ENCODE data around the gene MUC4.
"Not testable (repeated sequence)": the region's sequence is repeated elsewhere in the genome, so short reads cannot be mapped to it uniquely, and the experiment has no call there.

MUC4 gene

GRCh38 chr3:195773956-195774537 lies 37.7 kb downstream of the MUC4 start:
- no peak for DNase-seq

- DNase-seq: no peak
Observed at GRCh38 chr3:195771646-195772300, 40.0 kb downstream of the MUC4 start.

GRCh38 chr3:195770841-195771645 lies 40.7 kb downstream of the MUC4 start:
- not testable (repeated sequence) for DNase-seq

- no peak for DNase-seq
Observed at GRCh38 chr3:195770081-195770840, 41.5 kb downstream of the MUC4 start.

- DNase-seq: no peak
Observed at GRCh38 chr3:195769551-195769950, 42.2 kb downstream of the MUC4 start.

GRCh38 chr3:195768831-195769303 lies 42.9 kb downstream of the MUC4 start:
- peak; percentile 16 for DNase-seq

GRCh38 chr3:195768414-195768813 lies 43.3 kb downstream of the MUC4 start:
- DNase-seq: no peak

- no peak for DNase-seq
Observed at GRCh38 chr3:195767792-195768191, 43.9 kb downstream of the MUC4 start.

- no peak for DNase-seq
Observed at GRCh38 chr3:195766671-195767070, 45.1 kb downstream of the MUC4 start.

GRCh38 chr3:195764961-195765706 lies 46.6 kb downstream of the MUC4 start:
- no peak for DNase-seq

- no peak for DNase-seq
Observed at GRCh38 chr3:195763843-195764825, 47.6 kb downstream of the MUC4 start.

- DNase-seq: no peak
Observed at GRCh38 chr3:195763076-195763830, 48.5 kb downstream of the MUC4 start.

- DNase-seq: no peak
Observed at GRCh38 chr3:195762611-195763010, 49.1 kb downstream of the MUC4 start.

- no peak for DNase-seq
Observed at GRCh38 chr3:195762249-195762585, 49.5 kb downstream of the MUC4 start.

- DNase-seq: no peak
Observed at GRCh38 chr3:195761567-195762248, 50.0 kb downstream of the MUC4 start.

- no peak for DNase-seq
Observed at GRCh38 chr3:195761123-195761566, 50.6 kb downstream of the MUC4 start.

GRCh38 chr3:195760345-195761122 lies 51.2 kb downstream of the MUC4 start:
- DNase-seq: no peak

- no peak for DNase-seq
Observed at GRCh38 chr3:195758721-195759353, 52.9 kb downstream of the MUC4 start.
